OCI-LY1 (cell line): ENCODE data around the gene VAV3.

ENCODE experiments used
- CTCF ChIP-seq: fragments of 200-600 bp; sonication (generic), shearing (Covaris generic); IDR thresholded peaks from 2 replicates; pipeline ENCODE4 v1.5.1; 2017; ENCODE audit warnings: mild to moderate bottlenecking, antibody characterized with exemption, low read length, moderate library complexity, mixed read lengths
- EZH2 ChIP-seq: fragments of 200-600 bp; sonication (generic), shearing (Covaris generic); IDR thresholded peaks from 2 replicates; pipeline ENCODE4 v1.8.0; 2017; ENCODE audit warnings: borderline replicate concordance, mixed run types, mild to moderate bottlenecking, antibody characterized with exemption, low read length, moderate library complexity, mixed read lengths

- no peak for TF ChIP-seq CTCF
- TF ChIP-seq EZH2, result no peak
Measured at GRCh38 chr1:107727866-107728265, 237.1 kb downstream of the VAV3 start.
